Activated T-helper 1 cell treated with anti-CD3 and anti-CD28 coated beads, Interleukin-12 subunit alpha, Interleukin-12 subunit beta, Interleukin-2, Interleukin-4 antibody, amounts not matched to agents 30 ng/mL and 10 ng/mL and 1 ng/mL, durations not matched to agents 14 hours and 24 hours and 36 hours (primary cell): ENCODE measurements around the gene KLHL10. TPM values are rescaled to one million over a fixed set of nuclear protein-coding genes. Genes with fewer than 3 reads are reported as not detected.

Source experiments
- DNase-seq: peaks from one replicate; pipeline ENCODE4 v3.0.0; 2021; ENCODE audit warnings: low spot score
- H3K27ac Mint-ChIP-seq: one replicate; pipeline ENCODE4 v1.8.0; 2021; ENCODE audit warnings: mild to moderate bottlenecking, mixed read lengths
- H3K27me3 Mint-ChIP-seq: one replicate; pipeline ENCODE4 v1.8.0; 2022; ENCODE audit warnings: mild to moderate bottlenecking, moderate library complexity, mixed read lengths; ENCODE audit not compliant: insufficient read depth
- H3K36me3 Mint-ChIP-seq: one replicate; pipeline ENCODE4 v1.8.0; 2021; ENCODE audit warnings: low read depth, mixed read lengths
- H3K4me1 Mint-ChIP-seq: one replicate; pipeline ENCODE4 v1.8.0; 2021; ENCODE audit warnings: low read depth, mixed read lengths
- H3K4me3 Mint-ChIP-seq: one replicate; pipeline ENCODE4 v1.8.0; 2021; ENCODE audit warnings: mild to moderate bottlenecking, moderate library complexity, mixed read lengths
- H3K9me3 Mint-ChIP-seq: one replicate; pipeline ENCODE4 v1.8.0; 2021; ENCODE audit warnings: mixed read lengths
- intact Hi-C: fragments of 100-400 bp; cut with micrococcal nuclease; formaldehyde crosslinking; loops from one replicate; pipeline ENCODE4 v1.15.1; 2024
- total RNA-seq: library from RNA; stranded (reverse); gene quantifications from 2 replicates; pipeline ENCODE4 v1.2.3, GENCODE V29; 2022

The KLHL10 gene
- not detected in 2 replicates for total RNA-seq

DNA sequence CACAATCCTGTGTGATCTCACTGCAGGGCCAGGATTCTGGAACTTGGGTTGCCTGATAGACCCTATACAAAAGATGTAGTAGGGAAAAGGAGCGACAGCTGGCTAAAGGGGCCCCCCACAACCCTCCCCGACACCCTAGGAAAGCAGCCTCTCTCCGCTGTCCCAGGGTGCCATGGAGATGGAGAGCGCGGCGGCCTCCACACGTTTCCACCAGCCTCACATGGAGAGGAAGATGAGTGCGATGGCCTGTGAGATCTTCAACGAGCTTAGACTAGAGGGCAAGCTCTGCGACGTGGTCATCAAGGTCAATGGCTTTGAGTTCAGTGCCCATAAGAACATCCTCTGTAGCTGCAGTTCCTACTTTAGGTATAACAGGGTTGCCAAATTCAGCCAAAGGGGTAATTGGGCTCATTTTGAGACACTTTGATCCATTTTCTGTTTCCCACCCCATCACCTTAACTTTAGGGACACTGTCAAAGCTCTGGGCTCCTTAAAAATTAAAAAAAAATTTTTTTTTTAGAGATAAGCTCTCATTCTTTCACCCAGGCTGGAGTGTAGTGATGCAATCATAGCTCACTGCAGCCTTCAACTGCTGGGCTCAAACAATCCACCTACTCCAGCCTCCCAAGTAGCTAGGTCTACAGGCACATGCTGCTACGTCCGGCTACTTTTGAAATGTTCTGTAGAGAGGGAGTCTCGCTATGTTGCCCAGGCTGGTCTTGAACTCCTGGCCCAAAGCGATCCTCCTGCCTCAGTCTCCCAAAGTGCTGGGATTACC, at the start of gene KLHL10:
Gene KLHL10 (plus strand): TSS at position 65 of the 778 bp plus-strand sequence. CDS start 108 bp downstream, at position 173.
- Mint-ChIP-seq H3K27me3 (peaks cover 4% of the 10 kb centered on the region), H3K36me3 (peaks cover 7% of the 10 kb centered on the region), H3K27ac (no peak within 1 kb of the TSS), H3K4me1 (peaks cover 11% of the 10 kb centered on the region), H3K9me3 (no peaks in the 10 kb centered on the region), H3K4me3 (peak within 1 kb of the TSS; percentile 69)
- intact Hi-C loops, result no loop called here
- DNase-seq, result no peak

GRCh38 chr17:41792845-41793783, 44.5 kb upstream of the KLHL10 start:
- DNase-seq, result no peak
- H3K27me3 Mint-ChIP-seq, result peaks cover 30% of the 10 kb centered on the region
- H3K4me3 Mint-ChIP-seq, result no peak overlapping the region
- intact Hi-C loops, result no loop called here
- H3K36me3 Mint-ChIP-seq, result no peaks in the 10 kb centered on the region
- H3K4me1 Mint-ChIP-seq, result peaks cover 6% of the 10 kb centered on the region
- H3K9me3 Mint-ChIP-seq, result no peaks in the 10 kb centered on the region
- no peak overlapping the region for H3K27ac Mint-ChIP-seq

DNA sequence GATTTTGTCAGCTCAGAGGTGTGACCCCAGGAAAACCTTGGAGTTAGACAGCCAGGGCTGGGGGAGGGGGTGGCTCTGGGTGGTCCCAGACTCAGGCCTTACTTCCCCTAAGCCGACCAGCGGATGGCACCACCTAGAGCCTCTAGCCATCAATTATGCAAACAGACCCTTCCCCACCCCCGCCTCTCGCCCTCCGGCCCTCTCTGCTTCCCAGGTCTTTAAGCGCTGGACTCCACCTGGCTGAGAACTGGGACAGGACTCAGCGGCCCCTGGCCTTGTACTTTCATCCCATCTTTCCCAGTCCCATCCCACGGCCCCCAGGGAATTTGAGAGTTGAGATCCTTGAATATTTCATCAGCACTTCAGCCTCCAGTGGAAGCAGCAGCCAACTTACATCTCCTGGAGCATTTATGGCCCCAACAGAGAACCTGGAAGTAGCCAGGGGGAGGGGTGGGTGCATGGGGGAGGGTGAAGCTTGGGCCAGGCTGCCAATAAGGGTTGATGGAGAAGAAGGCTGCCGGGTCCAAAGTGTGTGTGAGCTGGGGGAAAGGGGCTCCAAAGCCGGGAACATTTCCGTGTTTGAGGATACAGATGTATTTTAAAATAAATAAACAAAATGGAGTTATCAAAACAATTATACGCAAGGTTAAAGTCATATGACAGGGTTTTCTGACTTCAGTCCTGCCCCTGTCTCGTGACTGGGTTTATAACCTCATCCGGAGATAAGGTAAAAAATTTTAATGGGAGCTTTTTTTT, 43.7 kb upstream of the KLHL10 start:
- no peak for DNase-seq
- intact Hi-C loops, result no loop called here
- peaks cover 23% of the 10 kb centered on the region for H3K27me3 Mint-ChIP-seq
- H3K4me1 Mint-ChIP-seq, result peaks cover 3% of the 10 kb centered on the region
- no peaks in the 10 kb centered on the region for H3K9me3 Mint-ChIP-seq
- H3K36me3 Mint-ChIP-seq, result no peaks in the 10 kb centered on the region
- no peak overlapping the region for H3K4me3 Mint-ChIP-seq
- H3K27ac Mint-ChIP-seq, result no peak overlapping the region

- H3K27me3 Mint-ChIP-seq, result peaks cover 19% of the 10 kb centered on the region
- no peaks in the 10 kb centered on the region for H3K36me3 Mint-ChIP-seq
- H3K9me3 Mint-ChIP-seq, result no peaks in the 10 kb centered on the region
- H3K4me1 Mint-ChIP-seq, result no peaks in the 10 kb centered on the region
- no peak for DNase-seq
- H3K27ac Mint-ChIP-seq, result no peak overlapping the region
- intact Hi-C loops, result no loop called here
- no peak overlapping the region for H3K4me3 Mint-ChIP-seq
These were observed 43.1 kb upstream of the KLHL10 start for GRCh38 chr17:41794540-41794975.

- H3K4me1 Mint-ChIP-seq, result no peaks in the 10 kb centered on the region
- H3K27me3 Mint-ChIP-seq, result peaks cover 14% of the 10 kb centered on the region
- no peak overlapping the region for H3K4me3 Mint-ChIP-seq
- DNase-seq, result no peak
- no peaks in the 10 kb centered on the region for H3K9me3 Mint-ChIP-seq
- H3K27ac Mint-ChIP-seq, result no peak overlapping the region
- intact Hi-C loops, result no loop called here
- no peaks in the 10 kb centered on the region for H3K36me3 Mint-ChIP-seq
These were observed 41.3 kb upstream of the KLHL10 start for GRCh38 chr17:41796121-41796895.

- Mint-ChIP-seq H3K27ac (no peak overlapping the region), H3K9me3 (no peaks in the 10 kb centered on the region), H3K4me1 (no peaks in the 10 kb centered on the region), H3K4me3 (no peak overlapping the region), H3K36me3 (no peaks in the 10 kb centered on the region), H3K27me3 (peaks cover 14% of the 10 kb centered on the region)
- intact Hi-C loops, result no loop called here
- no peak for DNase-seq
These were observed 40.2 kb upstream of the KLHL10 start for GRCh38 chr17:41797377-41797776.

- Mint-ChIP-seq H3K9me3 (no peaks in the 10 kb centered on the region), H3K4me1 (no peaks in the 10 kb centered on the region), H3K4me3 (no peak overlapping the region), H3K27ac (no peak overlapping the region), H3K36me3 (no peaks in the 10 kb centered on the region), H3K27me3 (peaks cover 14% of the 10 kb centered on the region)
- DNase-seq, result no peak
- intact Hi-C loops, result no loop called here
These were observed 38.3 kb upstream of the KLHL10 start for GRCh38 chr17:41799366-41799765.

DNA sequence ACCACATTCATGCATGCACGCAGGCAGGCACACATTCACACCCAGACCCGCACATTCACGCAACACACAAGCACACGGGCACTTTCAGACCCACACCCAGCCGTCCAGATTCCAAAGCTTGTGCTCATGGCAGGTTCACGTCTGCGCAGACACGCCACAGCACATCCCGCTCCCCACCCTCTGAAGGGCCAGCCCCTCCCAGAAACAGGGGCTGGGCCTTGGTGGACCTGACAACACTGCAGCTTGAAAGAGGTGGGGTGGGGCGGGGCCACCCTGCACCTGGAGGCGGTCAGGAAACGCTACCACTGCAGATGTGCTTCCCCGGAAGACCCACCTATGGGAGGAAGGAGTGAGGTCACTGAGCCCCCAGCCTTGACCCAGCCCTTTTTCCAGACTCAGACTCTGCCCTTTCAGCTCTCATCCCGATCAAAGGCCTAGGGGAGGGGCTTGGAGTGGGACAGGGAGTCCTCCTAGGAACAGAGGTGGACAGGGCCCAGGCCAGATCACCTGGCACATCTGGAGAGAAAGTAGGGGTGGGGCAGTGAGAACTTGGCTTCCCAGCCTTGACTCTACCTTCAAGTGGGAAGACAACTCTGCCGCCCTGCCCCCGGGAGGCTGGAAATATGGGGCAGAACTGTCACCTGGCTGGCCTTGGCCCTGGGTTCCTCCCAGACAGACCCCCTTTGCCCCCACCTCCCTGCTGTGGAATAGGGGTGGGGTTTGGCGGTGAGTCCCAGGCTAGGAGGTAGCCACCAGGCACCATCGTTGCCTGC, 36.8 kb upstream of the KLHL10 start:
- no peak overlapping the region for H3K4me3 Mint-ChIP-seq
- H3K9me3 Mint-ChIP-seq, result no peaks in the 10 kb centered on the region
- H3K27me3 Mint-ChIP-seq, result peaks cover 5% of the 10 kb centered on the region
- intact Hi-C loops, result loop anchor here (1.0 kb wide), 1 partner anchor 62 kb away; no protein-coding TSS in a partner anchor
- H3K36me3 Mint-ChIP-seq, result no peaks in the 10 kb centered on the region
- no peaks in the 10 kb centered on the region for H3K4me1 Mint-ChIP-seq
- H3K27ac Mint-ChIP-seq, result no peak overlapping the region
- DNase-seq, result no peak

GRCh38 chr17:41801374-41802271, 36.0 kb upstream of the KLHL10 start:
- H3K27me3 Mint-ChIP-seq, result peaks cover 1% of the 10 kb centered on the region
- H3K4me3 Mint-ChIP-seq, result no peak overlapping the region
- no peak overlapping the region for H3K27ac Mint-ChIP-seq
- H3K36me3 Mint-ChIP-seq, result no peaks in the 10 kb centered on the region
- DNase-seq, result peak; percentile 50
- H3K9me3 Mint-ChIP-seq, result no peaks in the 10 kb centered on the region
- no peaks in the 10 kb centered on the region for H3K4me1 Mint-ChIP-seq
- intact Hi-C loops, result loop anchor here (1.0 kb wide), 1 partner anchor 63 kb away; no protein-coding TSS in a partner anchor

DNA sequence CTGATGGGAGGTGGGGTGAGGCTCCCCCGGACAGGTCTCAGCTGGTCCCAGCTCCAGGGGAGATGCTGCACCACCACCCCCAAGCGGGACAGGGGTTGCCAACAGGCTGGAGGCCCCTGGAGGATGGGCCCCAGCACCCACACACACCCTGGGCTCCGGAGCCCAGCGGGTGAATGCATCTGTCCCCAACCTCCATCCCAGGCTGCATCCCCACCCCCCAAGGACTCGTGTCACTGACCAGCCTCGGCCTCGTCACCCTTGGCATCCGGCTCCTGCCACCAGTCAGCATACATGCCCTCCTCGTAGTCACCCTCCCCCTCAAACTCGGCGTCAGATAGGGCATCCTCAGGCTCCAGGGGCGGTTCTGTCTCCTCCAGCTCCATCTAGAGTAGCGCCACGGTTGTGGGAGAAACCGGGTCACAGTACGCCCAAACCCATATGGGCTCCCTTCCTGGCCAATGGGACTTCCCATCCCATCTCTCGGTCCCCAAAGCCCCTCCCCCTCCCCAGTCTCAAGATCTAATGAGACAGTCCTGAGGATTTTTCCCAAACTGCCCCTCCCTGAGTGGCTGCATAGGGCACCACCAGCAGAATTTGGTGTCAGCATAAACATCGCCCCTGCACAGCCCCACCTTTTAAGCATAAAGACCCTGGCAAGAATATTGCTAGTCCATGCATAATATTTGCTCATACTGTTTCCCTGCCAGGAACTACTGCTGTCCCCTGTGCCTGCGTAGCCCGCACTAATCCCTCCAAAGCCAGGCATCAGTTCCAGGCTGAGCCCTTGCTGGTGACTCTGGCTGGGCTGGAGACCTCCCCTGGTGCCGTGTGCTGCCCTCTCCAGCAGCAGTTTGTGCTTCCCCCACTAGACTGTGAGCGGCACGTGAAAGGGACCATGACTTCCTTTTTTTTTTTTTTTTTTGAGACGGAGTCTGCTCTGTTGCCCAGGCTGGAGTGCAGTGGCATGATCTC, 34.3 kb upstream of the KLHL10 start:
- intact Hi-C loops, result no loop called here
- H3K4me3 Mint-ChIP-seq, result no peak overlapping the region

More for the DNA sequence above, 34.3 kb upstream of the KLHL10 start:
- no peak overlapping the region for H3K27ac Mint-ChIP-seq
- H3K27me3 Mint-ChIP-seq, result peaks cover 3% of the 10 kb centered on the region
- H3K9me3 Mint-ChIP-seq, result no peaks in the 10 kb centered on the region
- DNase-seq, result no peak
- no peaks in the 10 kb centered on the region for H3K36me3 Mint-ChIP-seq
- H3K4me1 Mint-ChIP-seq, result no peaks in the 10 kb centered on the region
